Neural progenitor cell (in vitro differentiated cells): Measurements from ENCODE around the gene SLC10A1. TPM values are rescaled to one million over a fixed set of nuclear protein-coding genes. Genes with fewer than 3 reads are reported as not detected.

Experiments
- DNase-seq: peaks from one replicate; pipeline ENCODE4 v3.0.0-alpha.2; 2016; ENCODE audit warnings: low spot score
- H2AFZ ChIP-seq: fragments of 200-600 bp; sonication (generic); replicated peaks from 2 replicates; pipeline ENCODE4 v1.6.1; 2016; ENCODE audit warnings: antibody characterized with exemption
- H3F3A ChIP-seq: fragments of 200-600 bp; sonication (generic); 2 replicates; pipeline ENCODE4 v1.6.1; 2016; ENCODE audit warnings: antibody characterized with exemption, low read depth
- H3K27ac ChIP-seq: fragments of 200-600 bp; sonication (generic); 2 replicates; pipeline ENCODE4 v1.5.1; 2016; ENCODE audit warnings: mild to moderate bottlenecking
- H3K27me3 ChIP-seq: fragments of 200-600 bp; sonication (generic); 2 replicates; pipeline ENCODE4 v1.6.1; 2016; ENCODE audit warnings: mild to moderate bottlenecking, moderate library complexity
- H3K36me3 ChIP-seq: fragments of 200-600 bp; sonication (generic); 2 replicates; pipeline ENCODE4 v1.5.1; 2016
- H3K4me1 ChIP-seq: fragments of 200-600 bp; sonication (generic); 2 replicates; pipeline ENCODE4 v1.6.1; 2016; ENCODE audit warnings: mixed run types
- H3K4me2 ChIP-seq: fragments of 200-600 bp; sonication (generic); 2 replicates; pipeline ENCODE4 v1.6.1; 2016
- H3K4me3 ChIP-seq: fragments of 200-600 bp; sonication (generic); 2 replicates; pipeline ENCODE4 v1.5.1; 2016
- H3K79me2 ChIP-seq: fragments of 200-600 bp; sonication (generic); 2 replicates; pipeline ENCODE4 v1.6.1; 2016; ENCODE audit warnings: low read depth
- H3K9ac ChIP-seq: fragments of 200-600 bp; sonication (generic); 2 replicates; pipeline ENCODE4 v1.6.1; 2016
- H3K9me3 ChIP-seq: fragments of 200-600 bp; sonication (generic); 2 replicates; pipeline ENCODE4 v1.5.1; 2016; ENCODE audit warnings: low read depth
- H4K20me1 ChIP-seq: fragments of 200-600 bp; sonication (generic); 2 replicates; pipeline ENCODE4 v1.6.1; 2016; ENCODE audit warnings: low read depth
- H3K27ac Mint-ChIP-seq: 3 replicates; pipeline ENCODE4 v1.8.0; 2021; ENCODE audit warnings: mixed read lengths
- H3K27me3 Mint-ChIP-seq: 2 replicates; pipeline ENCODE4 v1.8.0; 2022; ENCODE audit warnings: low read depth, mild to moderate bottlenecking, inconsistent platforms, moderate library complexity, mixed read lengths; ENCODE audit not compliant: insufficient read depth
- H3K36me3 Mint-ChIP-seq: 3 replicates; pipeline ENCODE4 v1.8.0; 2021; ENCODE audit warnings: mixed read lengths
- H3K4me1 Mint-ChIP-seq: 3 replicates; pipeline ENCODE4 v1.8.0; 2021; ENCODE audit warnings: mixed read lengths
- H3K4me3 Mint-ChIP-seq: 3 replicates; pipeline ENCODE4 v1.8.0; 2021; ENCODE audit warnings: mild to moderate bottlenecking, moderate library complexity, mixed read lengths
- H3K9me3 Mint-ChIP-seq: 3 replicates; pipeline ENCODE4 v1.8.0; 2020; ENCODE audit warnings: mixed read lengths
- CTCF ChIP-seq: fragments of 200-600 bp; sonication (generic); IDR thresholded peaks from 2 replicates; pipeline ENCODE4 v1.5.1; 2017; ENCODE audit warnings: antibody characterized with exemption, mild to moderate bottlenecking
- EZH2 ChIP-seq: fragments of 200-600 bp; sonication (generic); IDR thresholded peaks from 2 replicates; pipeline ENCODE4 v1.6.1; 2017; ENCODE audit warnings: antibody characterized with exemption, mild to moderate bottlenecking, moderate library complexity
- EZH2phosphoT487 ChIP-seq: fragments of 200-600 bp; sonication (generic); IDR thresholded peaks from 2 replicates; pipeline ENCODE4 v1.6.1; 2017; ENCODE audit warnings: antibody characterized with exemption
- total RNA-seq: library from RNA; depleted of rRNA; stranded (reverse); fragments of >200 nt; gene quantifications from 2 replicates; pipeline ENCODE4 v1.2.3, GENCODE V29; 2015; ENCODE audit warnings: low replicate concordance

SLC10A1 gene
- total RNA-seq, 1 donor from 2014 or later: not detected

DNA sequence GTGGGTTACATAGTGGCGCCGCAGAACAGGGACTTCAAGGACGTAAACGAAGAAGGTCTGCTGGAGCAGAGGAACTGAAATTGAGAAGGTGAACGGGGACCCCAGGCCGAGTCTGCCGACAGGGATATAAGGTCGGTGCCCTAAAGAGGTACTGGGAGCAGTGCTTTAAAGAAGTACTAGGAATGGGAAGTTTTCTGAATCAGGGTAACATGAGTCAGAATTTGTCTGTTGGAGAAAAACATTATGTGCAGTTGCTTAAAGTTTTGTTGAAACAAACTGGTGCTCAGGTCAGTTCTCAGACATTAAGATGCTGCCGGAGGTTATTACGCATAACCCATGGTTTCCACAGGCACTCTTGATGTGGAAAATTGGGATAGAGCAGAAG lies 14.8 kb upstream of the SLC10A1 start:
- Mint-ChIP-seq H3K4me1 (peaks cover 3% of the 10 kb centered on the region), H3K27ac (no peak overlapping the region), H3K9me3 (no peaks in the 10 kb centered on the region), H3K4me3 (no peak overlapping the region), H3K36me3 (no peaks in the 10 kb centered on the region), H3K27me3 (peaks cover 2% of the 10 kb centered on the region)
- no peaks in the 10 kb centered on the region for H3K4me1 ChIP-seq
- DNase-seq: no peak
- no peaks in the 10 kb centered on the region for H3F3A ChIP-seq
- no peak overlapping the region for H3K4me3 ChIP-seq
- H3K79me2 ChIP-seq: no peaks in the 10 kb centered on the region
- H2AFZ ChIP-seq: no peak overlapping the region
- no peaks in the 10 kb centered on the region for H3K27me3 ChIP-seq
- no peak overlapping the region for H3K4me2 ChIP-seq
- TF ChIP-seq CTCF: no peak
- TF ChIP-seq EZH2phosphoT487: no peak
- no peak for TF ChIP-seq EZH2
- H4K20me1 ChIP-seq: no peaks in the 10 kb centered on the region
- no peak overlapping the region for H3K9ac ChIP-seq
- H3K9me3 ChIP-seq: no peaks in the 10 kb centered on the region
- no peaks in the 10 kb centered on the region for H3K36me3 ChIP-seq
- H3K27ac ChIP-seq: no peak overlapping the region

DNA sequence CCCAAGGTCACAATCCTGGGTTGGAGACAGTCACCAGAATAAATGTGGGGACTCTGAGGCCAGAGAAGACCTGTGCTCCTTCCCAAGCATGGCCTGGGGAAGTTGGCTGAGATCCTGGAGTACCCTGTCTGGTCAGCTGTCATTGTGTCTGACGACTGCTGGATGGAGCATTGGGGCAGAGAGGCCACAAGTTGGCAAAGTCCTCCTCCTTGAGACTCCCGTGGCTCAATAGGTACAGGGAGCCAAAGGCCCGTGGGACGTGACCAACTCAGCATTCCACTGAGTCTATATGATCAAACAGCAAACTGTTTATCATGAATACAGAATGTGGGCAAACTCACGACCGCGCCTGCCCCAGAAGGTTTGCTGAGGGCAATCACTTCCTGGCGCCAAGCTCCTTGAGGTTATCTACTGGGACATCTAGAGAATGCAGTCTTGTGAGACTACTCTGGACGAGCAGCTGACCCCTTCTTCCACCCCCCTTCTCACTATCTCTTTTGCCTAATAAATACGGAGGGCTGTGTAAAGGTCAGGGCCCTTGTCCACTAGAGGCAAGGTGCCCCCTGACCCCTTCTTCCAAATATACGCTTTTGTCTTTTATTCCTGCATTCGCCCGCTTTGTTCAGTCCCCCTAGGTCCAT lies 14.3 kb upstream of the SLC10A1 start:
- Histone ChIP-seq H3K27me3 (no peaks in the 10 kb centered on the region), H3K27ac (no peak overlapping the region), H3F3A (no peaks in the 10 kb centered on the region), H4K20me1 (no peaks in the 10 kb centered on the region), H3K36me3 (no peaks in the 10 kb centered on the region), H3K4me2 (no peak overlapping the region), H3K9me3 (no peaks in the 10 kb centered on the region), H3K79me2 (no peaks in the 10 kb centered on the region), H3K4me3 (no peak overlapping the region), H3K4me1 (no peaks in the 10 kb centered on the region), H2AFZ (no peak overlapping the region), H3K9ac (no peak overlapping the region)
- peaks cover 3% of the 10 kb centered on the region for H3K4me1 Mint-ChIP-seq
- H3K9me3 Mint-ChIP-seq: no peaks in the 10 kb centered on the region
- TF ChIP-seq CTCF (no peak), EZH2phosphoT487 (no peak), EZH2 (no peak)
- no peak overlapping the region for H3K4me3 Mint-ChIP-seq
- DNase-seq: no peak
- H3K27me3 Mint-ChIP-seq: peaks cover 2% of the 10 kb centered on the region
- no peaks in the 10 kb centered on the region for H3K36me3 Mint-ChIP-seq
- H3K27ac Mint-ChIP-seq: no peak overlapping the region

- H4K20me1 ChIP-seq: no peaks in the 10 kb centered on the region
- peak overlapping the region; percentile 55 for H2AFZ ChIP-seq
- H3K79me2 ChIP-seq: no peaks in the 10 kb centered on the region
- no peak for TF ChIP-seq CTCF
- no peak for TF ChIP-seq EZH2
- TF ChIP-seq EZH2phosphoT487: no peak
- H3K4me2 ChIP-seq: no peak overlapping the region
- no peaks in the 10 kb centered on the region for H3K4me1 ChIP-seq
- no peaks in the 10 kb centered on the region for H3K36me3 ChIP-seq
- H3K9me3 Mint-ChIP-seq: no peaks in the 10 kb centered on the region
- H3K9me3 ChIP-seq: no peaks in the 10 kb centered on the region
- peaks cover 3% of the 10 kb centered on the region for H3K4me1 Mint-ChIP-seq
- peak overlapping the region; percentile 28 for H3K27ac Mint-ChIP-seq
- no peak overlapping the region for H3K4me3 ChIP-seq
- H3F3A ChIP-seq: no peaks in the 10 kb centered on the region
- no peak for DNase-seq
- no peaks in the 10 kb centered on the region for H3K36me3 Mint-ChIP-seq
- H3K4me3 Mint-ChIP-seq: no peak overlapping the region
- H3K27ac ChIP-seq: no peak overlapping the region
- no peaks in the 10 kb centered on the region for H3K27me3 ChIP-seq
- peaks cover 2% of the 10 kb centered on the region for H3K27me3 Mint-ChIP-seq
- H3K9ac ChIP-seq: no peak overlapping the region
Measured at GRCh38 chr14:69808919-69809808, 12.1 kb upstream of the SLC10A1 start.
